Measurements from ENCODE around the gene COG5. TPM values are rescaled to one million over a fixed set of nuclear protein-coding genes. Genes with fewer than 3 reads are reported as not detected.
A peak's percentile ranks its signal among the peaks of the same experiment; 100 is the strongest.

COG5 gene
- total and polyA plus RNA-seq, 11 donors = 9.4 to 61.6 (median 42.1) TPM

- WGBS, 4 donors = 96 to 99% (median 97%) methylated on average over 1 of the region's 1 CpG
- Histone ChIP-seq H3K27ac (no peak overlapping the region), H3K9me3 (no peaks in the 10 kb centered on the region), H3K4me1 (peaks cover 9 to 37% (median 26%) of the 10 kb centered on the region in 12 donors), H3K27me3 (no peaks in the 10 kb centered on the region), H3K36me3 (peaks cover 0 to 91% (median 71%) of the 10 kb centered on the region in 9 donors), H3K4me3 (no peak overlapping the region)
- TF ChIP-seq POLR2A (IDR thresholded peaks at IDR 0.05) = no peak
- no peak for TF ChIP-seq CTCF (IDR thresholded peaks at IDR 0.05)
- ATAC-seq (no peak), DNase-seq (no peak)
- intact Hi-C loops (cut with DNase I) = loop anchor here in 2 of 10 donors (10.0 kb wide), 1 partner anchor 394 kb away; no protein-coding TSS in a partner anchor
Measured at GRCh38 chr7:107599262-107599661, 35.5 kb upstream of the COG5 start.

DNA sequence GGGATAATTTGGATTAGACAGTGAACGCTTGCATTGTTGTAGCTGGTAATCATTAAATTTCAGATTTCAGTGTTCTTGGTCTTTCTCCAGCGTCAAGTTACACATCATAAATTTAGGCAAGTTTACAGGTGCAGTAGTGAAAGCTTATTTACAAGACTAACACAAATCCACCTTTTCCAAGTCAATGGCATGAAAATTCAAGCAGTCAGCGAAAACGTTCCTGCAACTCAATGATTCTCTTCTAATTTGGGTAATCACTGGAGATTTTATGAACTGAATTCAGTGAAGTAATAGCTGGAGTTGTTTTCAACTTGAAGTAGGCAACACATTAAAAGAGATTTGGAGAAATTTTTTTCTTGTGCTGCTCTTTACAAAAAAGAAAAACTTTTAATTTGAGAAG lies 34.2 kb upstream of the COG5 start:
- intact Hi-C loops (cut with DNase I) = loop anchor here in 2 of 10 donors (10.0 kb wide), 1 partner anchor 393 kb away; no protein-coding TSS in a partner anchor
- ATAC-seq = no peak
- Histone ChIP-seq H3K9me3 (no peaks in the 10 kb centered on the region), H3K27me3 (no peaks in the 10 kb centered on the region), H3K36me3 (peaks cover 0 to 88% (median 73%) of the 10 kb centered on the region in 9 donors), H3K4me1 (peaks cover 9 to 42% (median 26%) of the 10 kb centered on the region in 12 donors), H3K27ac (no peak overlapping the region), H3K4me3 (no peak overlapping the region)
- no peak for DNase-seq
- TF ChIP-seq POLR2A (IDR thresholded peaks at IDR 0.05) = no peak
- no peak for TF ChIP-seq CTCF (IDR thresholded peaks at IDR 0.05)
- WGBS, 4 donors = 90 to 93% (median 91%) methylated on average over 4 of the region's 4 CpGs

- H3K27ac ChIP-seq = peak overlapping the region in 2 of 12 donors; percentile 43 to 83
- peaks cover 9 to 46% (median 26%) of the 10 kb centered on the region in 12 donors for H3K4me1 ChIP-seq
- TF ChIP-seq POLR2A (IDR thresholded peaks at IDR 0.05) (no peak), CTCF (IDR thresholded peaks at IDR 0.05) (no peak)
Measured at GRCh38 chr7:107597582-107597916, 33.8 kb upstream of the COG5 start.

DNA sequence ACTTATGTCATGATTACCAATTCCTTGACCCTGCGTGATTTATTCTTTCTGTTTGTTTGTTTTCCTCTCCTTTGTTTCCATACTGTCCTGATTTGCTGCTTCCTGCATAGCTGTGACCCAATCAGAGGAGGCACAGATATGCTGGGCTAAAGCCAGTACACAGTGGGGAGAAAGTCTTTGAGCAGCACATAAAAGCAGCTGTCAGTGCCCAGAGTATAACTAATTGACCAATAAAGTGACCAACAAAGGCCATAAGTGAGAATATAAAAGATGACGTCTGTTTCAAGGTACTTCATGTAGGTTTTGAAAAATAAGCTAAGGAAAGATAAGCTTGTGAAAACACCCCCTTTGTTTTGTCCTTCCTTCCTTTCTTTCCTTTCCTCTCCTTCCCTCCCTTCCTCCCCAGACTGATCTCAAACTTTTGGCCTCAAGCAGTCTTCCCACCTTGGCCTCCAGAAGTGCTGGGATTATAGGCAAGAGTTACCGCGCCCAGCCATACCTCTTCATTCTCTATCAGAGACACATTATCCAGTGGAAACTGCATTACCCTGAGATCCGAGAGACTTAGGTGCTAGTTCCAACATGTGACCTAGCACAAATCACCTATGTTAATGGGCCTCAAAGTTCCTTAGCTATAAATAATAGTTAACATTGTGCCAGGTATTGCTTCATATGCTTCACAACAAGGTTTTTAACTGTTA lies 33.3 kb upstream of the COG5 start:
- Histone ChIP-seq H3K27ac (peak overlapping the region in 7 of 12 donors; percentile 5 to 83 (median 19)), H3K27me3 (no peaks in the 10 kb centered on the region), H3K36me3 (peaks cover 0 to 79% (median 66%) of the 10 kb centered on the region in 9 donors), H3K4me3 (no peak overlapping the region), H3K4me1 (peaks cover 9 to 51% (median 26%) of the 10 kb centered on the region in 12 donors), H3K9me3 (no peaks in the 10 kb centered on the region)
- WGBS, 4 donors = 61 to 74% (median 66%) methylated on average over 5 of the region's 5 CpGs
- intact Hi-C loops (cut with DNase I) = loop anchor here in 2 of 10 donors (10.0 kb wide), 1 partner anchor 392 kb away; no protein-coding TSS in a partner anchor
- DNase-seq = no peak
- peak; percentile 53 to 71 (median 62) for ATAC-seq
- TF ChIP-seq CTCF (IDR thresholded peaks at IDR 0.05) (no peak), POLR2A (IDR thresholded peaks at IDR 0.05) (no peak)

More at GRCh38 chr7:107597582-107597916, 33.8 kb upstream of the COG5 start:
- Histone ChIP-seq H3K4me3 (no peak overlapping the region), H3K9me3 (no peaks in the 10 kb centered on the region), H3K36me3 (peaks cover 0 to 84% (median 71%) of the 10 kb centered on the region in 9 donors), H3K27me3 (no peaks in the 10 kb centered on the region)
- 91 to 93% (median 92%) methylated on average over 1 of the region's 1 CpG for WGBS, 4 donors
- ATAC-seq (no peak), DNase-seq (no peak)
- intact Hi-C loops (cut with DNase I) = loop anchor here in 2 of 10 donors (10.0 kb wide), 1 partner anchor 393 kb away; no protein-coding TSS in a partner anchor

Measured in heart left ventricle (tissue), 16 donors.